ENCODE results near the gene DDX17. TPM values are rescaled to one million over a fixed set of nuclear protein-coding genes. Genes with fewer than 3 reads are reported as not detected.
A peak's percentile ranks its signal among the peaks of the same experiment; 100 is the strongest.

DDX17 gene
- total RNA-seq, 1 experiment from 2014 or later = 529 TPM

DNA sequence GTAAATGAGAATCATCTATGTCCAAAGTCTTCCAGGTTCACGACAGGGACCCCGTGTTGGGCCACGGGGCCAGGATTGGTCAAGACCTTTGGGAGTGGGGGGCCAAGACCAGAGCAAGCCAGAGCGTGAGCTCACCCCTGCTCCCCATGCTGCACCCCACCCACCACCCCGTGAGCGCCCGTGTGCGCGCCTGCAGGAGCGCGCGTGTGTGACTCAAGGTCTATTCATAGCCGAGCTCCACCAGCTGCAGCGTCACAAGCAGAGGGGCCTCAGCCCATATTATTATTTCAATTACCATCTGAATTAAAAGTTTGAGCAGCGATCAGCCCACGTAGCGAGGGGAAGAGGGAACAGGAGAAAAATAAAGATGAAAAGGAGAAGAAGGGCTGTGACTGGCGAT lies 56.3 kb downstream of the DDX17 start:
- Histone ChIP-seq H3K14ac (ENCODE audit: insufficient read depth, low read length) (peak overlapping the region; percentile 44; the same call in 1 of the 2 replicates), H3K4me1 (ENCODE audit: insufficient read depth, low read length) (peaks cover 3% of the 10 kb centered on the region; the same call in 1 of the 2 replicates), H3K18ac (ENCODE audit: insufficient read length, low read depth, low read length) (no peak overlapping the region), H4K91ac (ENCODE audit: insufficient read length, low read depth, low read length) (no peak overlapping the region), H4K5ac (ENCODE audit: insufficient read length, low read depth, low read length) (no peak overlapping the region), H4K20me1 (ENCODE audit: control insufficient read depth, insufficient read depth, insufficient read length) (peaks cover 4% of the 10 kb centered on the region), H3K23ac (ENCODE audit: insufficient read length, low read depth, low read length) (no peak overlapping the region), H2BK20ac (ENCODE audit: low read depth, low read length, poor library complexity, severe bottlenecking) (no peak overlapping the region), H3K79me2 (ENCODE audit: insufficient read depth, low read length) (no peaks in the 10 kb centered on the region), H3K4me2 (ENCODE audit: insufficient read depth, insufficient read length, low read length) (no peak overlapping the region), H2AFZ (ENCODE audit: low read length) (no peak overlapping the region), H2BK12ac (ENCODE audit: insufficient read length, low read depth, low read length) (no peak overlapping the region), H2BK5ac (ENCODE audit: insufficient read length, low read length) (no peak overlapping the region), H3K27ac (ENCODE audit: insufficient read length, low read depth, low read length) (no peak overlapping the region), H3K79me1 (ENCODE audit: insufficient read depth, low read depth, low read length, poor library complexity, severe bottlenecking) (no peaks in the 10 kb centered on the region), H2BK120ac (ENCODE audit: low read depth, low read length, poor library complexity, severe bottlenecking) (no peak overlapping the region), H2BK15ac (ENCODE audit: low read depth, low read length) (no peak overlapping the region), H3K9me3 (ENCODE audit: control insufficient read depth, low read depth, low read length) (no peaks in the 10 kb centered on the region), H3K56ac (ENCODE audit: insufficient read length, low read depth, low read length) (no peak overlapping the region), H4K8ac (replicated peaks; ENCODE audit: insufficient read length, low read depth, low read length) (no peak overlapping the region), H3K4ac (ENCODE audit: low read depth, low read length) (no peak overlapping the region), H2AK5ac (ENCODE audit: insufficient read length, low read length) (no peak overlapping the region), H3T11ph (ENCODE audit: low read length) (no peak overlapping the region), H3K9ac (ENCODE audit: extremely low read depth, insufficient read length, low read length) (no peak overlapping the region), H3K23me2 (ENCODE audit: insufficient read length, low read depth, low read length, poor library complexity, severe bottlenecking) (peaks cover 6% of the 10 kb centered on the region), H3K27me3 (ENCODE audit: insufficient read depth, low read length) (peaks cover 15% of the 10 kb centered on the region)
- H3K27me3 Mint-ChIP-seq (ENCODE audit: low read depth) = peaks cover 61% of the 10 kb centered on the region
- TF ChIP-seq, protein P1, sequence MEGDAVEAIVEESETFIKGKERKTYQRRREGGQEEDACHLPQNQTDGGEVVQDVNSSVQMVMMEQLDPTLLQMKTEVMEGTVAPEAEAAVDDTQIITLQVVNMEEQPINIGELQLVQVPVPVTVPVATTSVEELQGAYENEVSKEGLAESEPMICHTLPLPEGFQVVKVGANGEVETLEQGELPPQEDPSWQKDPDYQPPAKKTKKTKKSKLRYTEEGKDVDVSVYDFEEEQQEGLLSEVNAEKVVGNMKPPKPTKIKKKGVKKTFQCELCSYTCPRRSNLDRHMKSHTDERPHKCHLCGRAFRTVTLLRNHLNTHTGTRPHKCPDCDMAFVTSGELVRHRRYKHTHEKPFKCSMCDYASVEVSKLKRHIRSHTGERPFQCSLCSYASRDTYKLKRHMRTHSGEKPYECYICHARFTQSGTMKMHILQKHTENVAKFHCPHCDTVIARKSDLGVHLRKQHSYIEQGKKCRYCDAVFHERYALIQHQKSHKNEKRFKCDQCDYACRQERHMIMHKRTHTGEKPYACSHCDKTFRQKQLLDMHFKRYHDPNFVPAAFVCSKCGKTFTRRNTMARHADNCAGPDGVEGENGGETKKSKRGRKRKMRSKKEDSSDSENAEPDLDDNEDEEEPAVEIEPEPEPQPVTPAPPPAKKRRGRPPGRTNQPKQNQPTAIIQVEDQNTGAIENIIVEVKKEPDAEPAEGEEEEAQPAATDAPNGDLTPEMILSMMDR (conservative IDR thresholded peaks at IDR 0.05) = no peak
- no peak overlapping the region for H3K27ac Mint-ChIP-seq
- H3K4me1 Mint-ChIP-seq = peaks cover 21 to 42% of the 10 kb centered on the region in 2 experiments
- no peak for DNase-seq
- no peaks in the 10 kb centered on the region for H3K9me3 Mint-ChIP-seq
- no peaks in the 10 kb centered on the region; a peak in 2 of 7 replicates for H3K36me3 Mint-ChIP-seq (ENCODE audit: insufficient read depth in 1 of 3, low read depth in 3 of 3)
- WGBS (ENCODE audit: extremely low coverage, insufficient read length, low lambda C conversion rate) = no CpG with 5 or more reads among the region's 18 CpGs
- peak overlapping the region in 1 of 2 experiments; percentile 11; a peak in 1 of 5 replicates for H3K4me3 Mint-ChIP-seq
